ENCODE data around the gene HERPUD2. TPM values are rescaled to one million over a fixed set of nuclear protein-coding genes. Genes with fewer than 3 reads are reported as not detected.

HERPUD2 gene
- total RNA-seq, 4 donors from 2014 or later: 35.2 to 59.8 (median 44.3) TPM

DNA sequence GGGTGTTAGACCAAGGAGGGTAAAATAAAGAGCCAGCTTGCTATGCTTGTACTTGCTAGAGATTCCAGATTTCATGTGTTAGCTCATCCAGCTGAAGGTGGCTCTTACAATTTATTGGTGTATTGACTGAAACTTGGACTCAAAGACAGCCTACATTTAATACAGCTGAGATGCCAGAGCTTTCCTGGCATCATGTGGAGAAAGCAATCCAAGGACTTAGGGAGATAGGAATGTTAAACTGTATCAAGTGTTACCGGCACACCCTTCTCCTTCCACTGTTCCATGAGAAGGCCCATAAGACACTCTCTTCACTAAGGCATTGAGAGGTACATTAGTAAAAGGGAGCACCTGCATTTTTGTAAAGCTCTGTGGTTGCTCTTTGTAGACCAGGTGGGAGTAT is 9.3 kb upstream of the HERPUD2 start:
- H3K4me1 ChIP-seq: peaks cover 1% of the 10 kb centered on the region
- no peak overlapping the region for H3K27ac ChIP-seq
- 47% methylated on average over 1 of the region's 1 CpG for WGBS
- TF ChIP-seq CTCF (IDR thresholded peaks at IDR 0.05) (no peak), POLR2A (IDR thresholded peaks at IDR 0.05) (no peak), EP300 (IDR thresholded peaks at IDR 0.05) (no peak), POLR2AphosphoS5 (IDR thresholded peaks at IDR 0.05) (no peak)
- H3K9me3 ChIP-seq: no peaks in the 10 kb centered on the region
- no peak for DNase-seq (ENCODE audit: low spot score in 2 of 2)
- H3K27me3 ChIP-seq: no peaks in the 10 kb centered on the region
- no peaks in the 10 kb centered on the region for H3K36me3 ChIP-seq
- no peak overlapping the region for H3K4me3 ChIP-seq

DNA sequence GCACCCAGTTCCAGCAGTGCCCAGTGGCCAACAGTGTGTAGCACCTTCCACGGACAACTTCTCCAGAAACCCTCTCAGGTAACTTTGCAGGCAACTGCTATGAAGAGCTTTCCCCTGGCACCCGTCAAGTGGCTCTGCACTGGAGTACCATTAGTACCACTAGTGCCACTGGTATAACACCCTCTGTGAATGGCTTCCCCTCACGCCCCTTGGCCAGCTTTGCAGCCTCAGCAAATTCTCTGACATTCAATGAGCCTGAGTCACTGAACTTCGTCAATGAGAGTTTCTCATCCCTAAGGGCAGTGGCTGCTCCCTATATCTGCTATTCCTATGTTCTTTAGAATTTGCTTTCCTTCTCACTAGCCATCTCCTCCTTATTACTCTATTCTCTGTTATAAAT is 7.6 kb upstream of the HERPUD2 start:
- no peaks in the 10 kb centered on the region for H3K36me3 ChIP-seq
- no peak overlapping the region for H3K4me3 ChIP-seq
- 77% methylated on average over 4 of the region's 4 CpGs for WGBS
- H3K9me3 ChIP-seq: no peaks in the 10 kb centered on the region
- DNase-seq (ENCODE audit: low spot score in 2 of 2): no peak
- TF ChIP-seq EP300 (IDR thresholded peaks at IDR 0.05): no peak
- no peak for TF ChIP-seq POLR2AphosphoS5 (IDR thresholded peaks at IDR 0.05)
- TF ChIP-seq CTCF (IDR thresholded peaks at IDR 0.05): no peak
- no peak for TF ChIP-seq POLR2A (IDR thresholded peaks at IDR 0.05)
- H3K27ac ChIP-seq: no peak overlapping the region
- no peaks in the 10 kb centered on the region for H3K27me3 ChIP-seq
- no peaks in the 10 kb centered on the region for H3K4me1 ChIP-seq

DNA sequence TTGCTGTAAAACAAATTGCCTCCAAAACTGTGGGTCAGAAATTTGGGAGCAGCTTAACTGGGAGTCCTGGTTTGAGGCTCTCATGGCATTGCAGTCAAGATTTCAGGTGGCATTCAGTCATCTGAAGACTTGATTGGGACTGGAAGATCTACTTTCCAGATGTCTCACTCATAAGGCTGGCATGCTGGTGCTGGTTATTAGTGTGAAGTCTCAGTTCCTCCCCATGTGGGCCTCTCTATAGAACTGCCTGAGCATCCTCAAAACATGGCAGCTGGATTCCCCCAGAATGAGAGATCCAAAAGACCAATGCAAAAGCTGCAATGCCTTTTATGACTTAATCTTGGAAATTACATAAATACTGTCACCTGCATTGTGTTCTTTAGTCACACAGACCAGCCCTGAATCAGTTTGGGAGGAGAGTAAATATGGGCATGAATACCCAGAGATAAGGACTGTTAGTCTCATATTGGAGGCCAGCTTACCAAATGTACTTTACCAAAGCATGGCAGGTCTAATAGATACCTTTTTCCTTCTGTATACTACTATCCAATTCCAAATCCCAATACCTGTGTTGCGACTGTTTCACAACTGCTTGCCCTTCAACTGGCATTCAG is 6.5 kb upstream of the HERPUD2 start:
- TF ChIP-seq CTCF (IDR thresholded peaks at IDR 0.05) (no peak), EP300 (IDR thresholded peaks at IDR 0.05) (no peak), POLR2A (IDR thresholded peaks at IDR 0.05) (no peak), POLR2AphosphoS5 (IDR thresholded peaks at IDR 0.05) (no peak)
- Histone ChIP-seq H3K36me3 (no peaks in the 10 kb centered on the region), H3K4me1 (no peaks in the 10 kb centered on the region), H3K4me3 (no peak overlapping the region), H3K9me3 (no peaks in the 10 kb centered on the region), H3K27me3 (no peaks in the 10 kb centered on the region), H3K27ac (no peak overlapping the region)
- DNase-seq (ENCODE audit: low spot score in 2 of 2): no peak
- 92% methylated on average over 1 of the region's 1 CpG for WGBS

DNA sequence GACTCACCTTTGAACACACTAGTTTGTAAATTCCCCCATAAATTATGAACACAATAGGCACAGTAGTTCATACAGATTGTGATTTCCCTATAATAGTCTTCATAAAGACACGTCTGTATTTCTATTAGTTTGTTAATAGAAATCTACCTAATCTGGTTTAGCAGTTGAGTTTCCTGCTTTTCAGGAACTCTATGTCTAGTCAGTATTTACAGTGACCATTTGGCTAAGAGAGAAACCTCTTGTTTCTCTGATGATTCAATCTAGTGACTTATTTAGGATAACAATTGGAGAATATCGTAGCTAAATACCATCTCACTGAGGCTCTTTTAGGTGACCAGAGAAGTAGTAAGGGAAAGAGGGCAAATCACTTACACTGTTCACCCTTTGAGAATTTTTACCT is 5.9 kb upstream of the HERPUD2 start:
- H3K27ac ChIP-seq: no peak overlapping the region
- WGBS: 82% methylated on average over 2 of the region's 2 CpGs
- peaks cover 2% of the 10 kb centered on the region for H3K4me1 ChIP-seq
- H3K36me3 ChIP-seq: no peaks in the 10 kb centered on the region
- no peaks in the 10 kb centered on the region for H3K27me3 ChIP-seq
- TF ChIP-seq POLR2A (IDR thresholded peaks at IDR 0.05) (no peak), EP300 (IDR thresholded peaks at IDR 0.05) (no peak), CTCF (IDR thresholded peaks at IDR 0.05) (no peak), POLR2AphosphoS5 (IDR thresholded peaks at IDR 0.05) (no peak)
- DNase-seq (ENCODE audit: low spot score in 2 of 2): no peak
- H3K9me3 ChIP-seq: no peaks in the 10 kb centered on the region
- H3K4me3 ChIP-seq: no peak overlapping the region

GRCh38 chr7:35700333-35700732 is 5.4 kb upstream of the HERPUD2 start:
- H3K27me3 ChIP-seq: no peaks in the 10 kb centered on the region
- DNase-seq (ENCODE audit: low spot score in 2 of 2): no peak
- H3K4me3 ChIP-seq: no peak overlapping the region
- peaks cover 7% of the 10 kb centered on the region for H3K4me1 ChIP-seq
- no peaks in the 10 kb centered on the region for H3K36me3 ChIP-seq
- no peak overlapping the region for H3K27ac ChIP-seq
- H3K9me3 ChIP-seq: no peaks in the 10 kb centered on the region
- TF ChIP-seq EP300 (IDR thresholded peaks at IDR 0.05) (no peak), POLR2AphosphoS5 (IDR thresholded peaks at IDR 0.05) (no peak), POLR2A (IDR thresholded peaks at IDR 0.05) (no peak), CTCF (IDR thresholded peaks at IDR 0.05) (no peak)

Measured in suprapubic skin (tissue), 4 donors.